Keratinocyte (primary cell): ENCODE measurements around the gene EIF5AL1.

Experiments used
- EZH2 ChIP-seq: IDR thresholded peaks from one replicate; pipeline ENCODE4 v1.6.1; 2012; ENCODE audit warnings: inconsistent platforms, mild to moderate bottlenecking, low read length, moderate library complexity
- TF ChIP-seq, protein P1 (sequence below), 3 experiments: IDR thresholded peaks in 1 of 3; conservative IDR thresholded peaks in 1 of 3; optimal IDR thresholded peaks in 1 of 3; 2 replicates in 2 of 3; 3 replicates in 1 of 3; pipeline versions ENCODE3 to v1.5.1; 2011; ENCODE audit warnings: low read length in 3 of 3, mild to moderate bottlenecking in 3 of 3, moderate library complexity in 2 of 3, control low read depth in 1 of 3, inconsistent platforms in 1 of 3; ENCODE audit not compliant: insufficient read depth in 2 of 3; ENCODE audit errors: extremely low read depth in 1 of 3

GRCh38 chr10:79483299-79483698 lies 29.0 kb upstream of the EIF5AL1 start:
- TF ChIP-seq, protein P1, sequence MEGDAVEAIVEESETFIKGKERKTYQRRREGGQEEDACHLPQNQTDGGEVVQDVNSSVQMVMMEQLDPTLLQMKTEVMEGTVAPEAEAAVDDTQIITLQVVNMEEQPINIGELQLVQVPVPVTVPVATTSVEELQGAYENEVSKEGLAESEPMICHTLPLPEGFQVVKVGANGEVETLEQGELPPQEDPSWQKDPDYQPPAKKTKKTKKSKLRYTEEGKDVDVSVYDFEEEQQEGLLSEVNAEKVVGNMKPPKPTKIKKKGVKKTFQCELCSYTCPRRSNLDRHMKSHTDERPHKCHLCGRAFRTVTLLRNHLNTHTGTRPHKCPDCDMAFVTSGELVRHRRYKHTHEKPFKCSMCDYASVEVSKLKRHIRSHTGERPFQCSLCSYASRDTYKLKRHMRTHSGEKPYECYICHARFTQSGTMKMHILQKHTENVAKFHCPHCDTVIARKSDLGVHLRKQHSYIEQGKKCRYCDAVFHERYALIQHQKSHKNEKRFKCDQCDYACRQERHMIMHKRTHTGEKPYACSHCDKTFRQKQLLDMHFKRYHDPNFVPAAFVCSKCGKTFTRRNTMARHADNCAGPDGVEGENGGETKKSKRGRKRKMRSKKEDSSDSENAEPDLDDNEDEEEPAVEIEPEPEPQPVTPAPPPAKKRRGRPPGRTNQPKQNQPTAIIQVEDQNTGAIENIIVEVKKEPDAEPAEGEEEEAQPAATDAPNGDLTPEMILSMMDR (optimal IDR thresholded peaks at IDR 0.05 in 1 of 3, IDR thresholded peaks at IDR 0.05 in 1 of 3, conservative IDR thresholded peaks at IDR 0.05 in 1 of 3; ENCODE audit: extremely low read depth in 1 of 3, insufficient read depth in 2 of 3, low read length in 3 of 3), result no peak
- no peak for TF ChIP-seq EZH2
